Hepatocyte (in vitro differentiated cells): Measurements from ENCODE around the gene MON2.

Source experiments
- CTCF ChIP-seq: fragments of 200-600 bp; sonication (generic); IDR thresholded peaks from 2 replicates; pipeline ENCODE4 v1.5.1; 2016; ENCODE audit warnings: antibody characterized with exemption, mild to moderate bottlenecking; ENCODE audit not compliant: poor library complexity
- EZH2 ChIP-seq: fragments of 200-600 bp; sonication (generic); IDR thresholded peaks from 2 replicates; pipeline ENCODE4 v1.6.1; 2016; ENCODE audit warnings: antibody characterized with exemption, mild to moderate bottlenecking, borderline replicate concordance
- EZH2phosphoT487 ChIP-seq: fragments of 200-600 bp; sonication (generic); IDR thresholded peaks from one replicate; pipeline ENCODE4 v1.6.1; 2018; ENCODE audit warnings: antibody characterized with exemption, mild to moderate bottlenecking, low read depth, moderate library complexity; ENCODE audit not compliant: unreplicated experiment, severe bottlenecking

- TF ChIP-seq CTCF (no peak), EZH2phosphoT487 (no peak), EZH2 (no peak)
Measured at GRCh38 chr12:62629413-62629812, 162.8 kb downstream of the MON2 start.
